BE2C (cell line): Measurements from ENCODE around the gene DUSP23.

Experiments
- DNase-seq: peaks from one replicate; pipeline ENCODE4 v3.0.0-alpha.2; 2020
- H3K27me3 ChIP-seq: fragments of 250-450 bp; sonication (Bioruptor Pico); 2 replicates; pipeline ENCODE4 v1.5.1; 2020; ENCODE audit warnings: mild to moderate bottlenecking
- H3K36me3 ChIP-seq: fragments of 250-450 bp; sonication (Bioruptor Pico); 2 replicates; pipeline ENCODE4 v1.5.1; 2020; ENCODE audit warnings: mild to moderate bottlenecking
- H3K4me1 ChIP-seq: fragments of 250-450 bp; sonication (Bioruptor Pico); 2 replicates; pipeline ENCODE4 v1.5.1; 2020
- H3K4me3 ChIP-seq: 2 replicates; pipeline ENCODE4 v1.5.1; 2011; ENCODE audit warnings: low read depth, low read length
- H3K9me3 ChIP-seq: fragments of 250-450 bp; sonication (Bioruptor Pico); 2 replicates; pipeline ENCODE4 v1.5.1; 2020
- TF ChIP-seq, protein P1 (sequence below): IDR thresholded peaks from 2 replicates; pipeline ENCODE4 v1.5.1; 2012; ENCODE audit warnings: mild to moderate bottlenecking, low read depth, low read length

Gene DUSP23

DNA sequence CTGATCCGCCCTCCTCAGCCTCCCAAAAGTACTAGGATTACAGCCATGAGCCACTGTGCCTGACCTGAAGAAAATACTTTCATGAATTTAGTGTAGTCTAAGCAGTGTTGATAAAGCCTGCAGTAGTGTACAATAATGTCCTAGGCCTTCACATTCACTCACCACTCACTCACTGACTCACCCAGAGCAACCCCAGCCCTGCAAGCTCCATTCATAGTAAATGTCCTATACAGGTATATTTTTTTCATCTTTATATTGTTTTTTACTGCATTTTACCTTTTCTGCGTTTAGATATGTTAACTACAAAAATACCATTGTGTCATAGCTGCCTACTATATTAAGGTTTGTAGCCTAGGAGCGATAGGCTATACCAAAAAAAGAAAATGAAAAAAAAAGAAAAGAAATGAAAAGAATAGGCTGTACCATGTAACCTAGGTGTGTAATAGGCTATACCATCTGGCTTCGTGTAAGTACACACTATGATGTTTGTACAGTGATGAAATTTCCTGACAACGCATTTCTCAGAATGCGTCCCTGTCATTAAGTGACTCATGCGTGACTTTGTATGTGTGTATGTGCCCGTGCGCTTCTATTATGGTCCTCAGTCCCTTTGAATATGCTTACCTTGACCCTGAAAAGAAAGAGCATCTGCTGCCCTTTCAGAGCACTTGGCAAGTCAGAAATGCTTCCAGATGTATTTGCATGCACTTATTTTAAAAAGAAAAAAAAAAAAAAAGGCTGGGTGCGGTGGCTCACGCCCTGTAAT, 36.7 kb downstream of the DUSP23 start:
- H3K9me3 ChIP-seq = no peaks in the 10 kb centered on the region
- no peaks in the 10 kb centered on the region for H3K4me1 ChIP-seq
- H3K27me3 ChIP-seq = no peaks in the 10 kb centered on the region
- TF ChIP-seq, protein P1, sequence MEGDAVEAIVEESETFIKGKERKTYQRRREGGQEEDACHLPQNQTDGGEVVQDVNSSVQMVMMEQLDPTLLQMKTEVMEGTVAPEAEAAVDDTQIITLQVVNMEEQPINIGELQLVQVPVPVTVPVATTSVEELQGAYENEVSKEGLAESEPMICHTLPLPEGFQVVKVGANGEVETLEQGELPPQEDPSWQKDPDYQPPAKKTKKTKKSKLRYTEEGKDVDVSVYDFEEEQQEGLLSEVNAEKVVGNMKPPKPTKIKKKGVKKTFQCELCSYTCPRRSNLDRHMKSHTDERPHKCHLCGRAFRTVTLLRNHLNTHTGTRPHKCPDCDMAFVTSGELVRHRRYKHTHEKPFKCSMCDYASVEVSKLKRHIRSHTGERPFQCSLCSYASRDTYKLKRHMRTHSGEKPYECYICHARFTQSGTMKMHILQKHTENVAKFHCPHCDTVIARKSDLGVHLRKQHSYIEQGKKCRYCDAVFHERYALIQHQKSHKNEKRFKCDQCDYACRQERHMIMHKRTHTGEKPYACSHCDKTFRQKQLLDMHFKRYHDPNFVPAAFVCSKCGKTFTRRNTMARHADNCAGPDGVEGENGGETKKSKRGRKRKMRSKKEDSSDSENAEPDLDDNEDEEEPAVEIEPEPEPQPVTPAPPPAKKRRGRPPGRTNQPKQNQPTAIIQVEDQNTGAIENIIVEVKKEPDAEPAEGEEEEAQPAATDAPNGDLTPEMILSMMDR = no peak
- H3K4me3 ChIP-seq = no peak overlapping the region
- DNase-seq = no peak
- H3K36me3 ChIP-seq = no peaks in the 10 kb centered on the region

DNA sequence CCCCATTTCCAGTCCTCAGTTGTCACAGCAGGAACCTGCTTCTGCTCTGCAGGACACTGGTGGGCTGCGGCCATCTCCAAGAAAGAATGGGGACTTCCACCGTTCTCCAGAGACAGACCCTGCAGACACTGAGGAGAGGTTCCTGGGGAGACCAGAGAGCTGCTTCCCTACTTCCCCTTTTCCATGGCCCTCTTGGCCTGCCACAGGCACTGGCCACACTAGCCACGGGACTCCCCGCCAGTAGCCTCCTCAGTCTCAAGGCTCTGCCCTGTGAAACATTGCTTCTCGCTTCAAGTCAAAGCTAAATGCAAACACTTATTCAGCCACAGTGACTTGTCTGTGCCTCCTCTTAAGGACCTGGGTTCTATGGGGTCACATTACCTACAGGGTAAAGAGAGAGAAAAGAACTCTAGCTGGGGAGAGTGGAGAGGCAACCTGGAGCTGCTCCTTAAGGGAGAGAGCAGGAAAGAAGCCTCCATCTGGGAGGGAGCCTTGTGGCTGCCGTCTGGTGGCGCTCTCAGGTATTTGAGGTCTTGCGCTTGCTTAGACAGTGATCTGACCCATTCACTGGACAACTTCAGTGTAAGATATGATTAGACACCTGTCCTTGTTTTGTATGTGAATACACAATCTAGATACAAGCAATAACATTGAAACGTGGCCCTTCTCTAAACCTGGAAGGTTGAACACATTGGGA, 40.6 kb downstream of the DUSP23 start:
- DNase-seq = no peak
- Histone ChIP-seq H3K36me3 (no peaks in the 10 kb centered on the region), H3K4me1 (no peaks in the 10 kb centered on the region), H3K9me3 (no peaks in the 10 kb centered on the region), H3K4me3 (no peak overlapping the region), H3K27me3 (no peaks in the 10 kb centered on the region)
- TF ChIP-seq, protein P1 = no peak

DNA sequence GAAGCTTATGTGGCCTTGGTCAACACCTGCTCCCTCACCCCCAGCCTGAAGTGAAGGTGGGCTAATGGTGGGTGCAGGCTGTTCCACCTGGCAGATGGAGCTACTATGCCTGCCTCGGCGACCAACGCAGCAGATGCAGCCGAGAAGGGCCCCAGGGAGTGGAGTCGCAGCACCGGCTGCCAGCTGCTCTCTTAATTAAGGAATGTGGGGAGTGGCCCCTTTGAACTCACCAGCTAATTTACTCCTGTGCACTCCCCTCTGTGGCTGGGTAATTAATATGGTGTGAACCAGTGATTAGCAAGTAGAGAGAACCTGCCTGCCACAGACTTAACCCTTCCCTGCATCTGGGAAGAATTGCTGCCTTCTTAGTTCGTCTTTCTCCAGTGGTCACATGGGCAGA, 42.6 kb downstream of the DUSP23 start:
- Histone ChIP-seq H3K9me3 (no peaks in the 10 kb centered on the region), H3K36me3 (no peaks in the 10 kb centered on the region), H3K27me3 (no peaks in the 10 kb centered on the region), H3K4me1 (no peaks in the 10 kb centered on the region), H3K4me3 (no peak overlapping the region)
- peak; percentile 21 for DNase-seq
- TF ChIP-seq, protein P1 = no peak

DNA sequence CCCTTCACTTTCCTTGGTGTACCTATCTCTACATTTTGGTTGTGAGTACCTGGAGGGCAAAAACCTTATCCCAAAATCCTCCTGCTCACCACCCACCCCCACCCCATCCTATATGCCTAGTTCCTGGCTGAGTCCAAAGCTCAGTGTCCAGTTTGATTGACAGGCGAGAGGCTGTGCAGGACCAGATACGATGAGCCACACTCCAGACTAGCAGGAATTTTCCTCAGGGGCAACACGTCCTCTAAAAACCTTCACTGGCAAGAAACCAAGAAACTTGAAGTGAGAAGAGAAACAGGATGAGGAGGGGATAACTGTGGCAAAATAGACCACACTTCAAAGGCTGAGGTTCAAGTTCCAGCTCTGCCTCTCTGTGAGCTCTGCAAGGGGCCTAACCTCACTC, 44.8 kb downstream of the DUSP23 start:
- TF ChIP-seq, protein P1 = no peak
- Histone ChIP-seq H3K27me3 (no peaks in the 10 kb centered on the region), H3K4me3 (no peak overlapping the region)

DNA sequence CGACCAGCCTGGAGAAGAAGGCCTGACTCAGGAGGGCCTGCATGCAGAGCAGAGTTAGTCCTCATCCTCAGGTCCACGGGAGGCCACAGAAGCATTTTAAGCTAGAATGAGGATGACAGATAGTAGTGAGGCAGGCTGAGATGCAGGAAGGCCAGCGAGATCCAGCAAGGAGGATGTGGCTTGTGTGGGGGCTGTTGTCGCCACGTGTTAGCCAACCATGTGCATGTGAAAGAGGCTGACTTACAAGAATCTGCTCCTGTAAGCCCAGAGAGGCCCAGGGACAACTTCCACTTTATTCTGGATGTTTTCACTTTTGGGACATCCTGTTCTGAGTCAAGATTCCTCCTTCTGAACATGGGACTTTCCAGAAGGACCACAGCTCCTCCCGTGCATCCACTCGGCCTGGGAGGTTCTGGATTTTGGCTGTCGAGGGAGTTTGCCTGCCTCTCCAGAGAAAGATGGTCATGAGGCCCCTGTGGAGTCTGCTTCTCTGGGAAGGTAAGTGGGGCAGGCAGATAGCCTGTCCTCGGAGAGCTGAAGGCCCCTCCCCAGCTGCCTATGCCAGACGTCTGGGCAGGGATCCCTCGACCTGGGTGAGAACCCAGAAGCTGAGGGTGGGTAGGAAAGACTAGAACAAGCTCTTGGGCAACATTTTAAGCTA, 45.8 kb downstream of the DUSP23 start, which contains the start of gene SLAMF8:
Gene SLAMF8, plus strand, starts transcription at position 433 of the 661 bp plus-strand sequence. Its CDS starts 26 bp downstream, at position 459.
- Histone ChIP-seq H3K4me1 (no peaks in the 10 kb centered on the region), H3K9me3 (no peaks in the 10 kb centered on the region), H3K4me3 (no peak within 1 kb of the TSS), H3K36me3 (no peaks in the 10 kb centered on the region), H3K27me3 (no peaks in the 10 kb centered on the region)
- TF ChIP-seq, protein P1 = no peak
- no peak for DNase-seq

More for the DNA sequence above, 44.8 kb downstream of the DUSP23 start:
- DNase-seq = no peak
- H3K36me3 ChIP-seq = no peaks in the 10 kb centered on the region
- H3K4me1 ChIP-seq = no peaks in the 10 kb centered on the region
- H3K9me3 ChIP-seq = no peaks in the 10 kb centered on the region
